Choroid plexus epithelial cell (primary cell): Measurements from ENCODE around the gene CA10.

ENCODE experiments used
- DNase-seq: peaks from one replicate; pipeline ENCODE4 v3.0.0-alpha.2; 2010; ENCODE audit warnings: low read depth
- H3K4me3 ChIP-seq: 2 replicates; pipeline ENCODE4 v1.5.1; 2011; ENCODE audit warnings: low read depth, mild to moderate bottlenecking, control low read depth, low read length, moderate library complexity
- CTCF ChIP-seq: conservative IDR thresholded peaks from 2 replicates; pipeline ENCODE4 v1.5.1; 2011; ENCODE audit warnings: low read depth, mild to moderate bottlenecking, control low read depth, inconsistent platforms, low read length, moderate library complexity

CA10 gene

GRCh38 chr17:51801626-51802025 is 356.9 kb downstream of the CA10 start:
- DNase-seq, result no peak
- TF ChIP-seq CTCF, result no peak

GRCh38 chr17:51799981-51800380 is 358.5 kb downstream of the CA10 start:
- no peak for DNase-seq
- no peak overlapping the region for H3K4me3 ChIP-seq
- TF ChIP-seq CTCF, result no peak

More at GRCh38 chr17:51801626-51802025, 356.9 kb downstream of the CA10 start:
- H3K4me3 ChIP-seq, result no peak overlapping the region

GRCh38 chr17:51799240-51799639 is 359.3 kb downstream of the CA10 start:
- no peak for TF ChIP-seq CTCF
- no peak for DNase-seq
- H3K4me3 ChIP-seq, result no peak overlapping the region

- H3K4me3 ChIP-seq, result no peak overlapping the region
- no peak for TF ChIP-seq CTCF
These were observed 361.4 kb downstream of the CA10 start for GRCh38 chr17:51797150-51797549.

GRCh38 chr17:51796026-51796425 is 362.5 kb downstream of the CA10 start:
- no peak overlapping the region for H3K4me3 ChIP-seq
- no peak for DNase-seq
- no peak for TF ChIP-seq CTCF

More at GRCh38 chr17:51797150-51797549, 361.4 kb downstream of the CA10 start:
- no peak for DNase-seq

GRCh38 chr17:51795401-51795800 is 363.1 kb downstream of the CA10 start:
- H3K4me3 ChIP-seq, result no peak overlapping the region
- no peak for TF ChIP-seq CTCF
- DNase-seq, result no peak

- no peak for DNase-seq
- H3K4me3 ChIP-seq, result no peak overlapping the region
- TF ChIP-seq CTCF, result no peak
These were observed 364.0 kb downstream of the CA10 start for GRCh38 chr17:51794466-51794865.
